WTC11 (cell line): Measurements from ENCODE around the gene GLYAT. TPM values are rescaled to one million over a fixed set of nuclear protein-coding genes. Genes with fewer than 3 reads are reported as not detected.

ENCODE experiments used
- ATAC-seq: fragments of 200-7000 bp; cut with Tn5 transposase; 2 replicates; pipeline ENCODE4 v1.10.0; 2021; ENCODE audit warnings: mild to moderate bottlenecking, moderate library complexity
- CTCF ChIA-PET: fragments of 300-600 bp; sonication (Branson Sonifier 250); formaldehyde crosslinking; loops from one replicate; lab custom pipeline; 2021; ENCODE audit warnings: antibody characterized with exemption; lab: Charles Lee
- POLR2A ChIA-PET: fragments of 350-600 bp; sonication (Branson Sonifier 250); formaldehyde crosslinking; loops from one replicate; lab custom pipeline; 2021; ENCODE audit warnings: antibody characterized with exemption; lab: Charles Lee
- DNase-seq: peaks from one replicate; pipeline ENCODE4 v3.0.0; 2021; ENCODE audit warnings: low spot score
- H3K27ac Mint-ChIP-seq: 2 replicates; pipeline ENCODE4 v1.8.0; 2021; ENCODE audit warnings: mixed read lengths
- H3K27me3 Mint-ChIP-seq: 2 replicates; pipeline ENCODE4 v1.8.0; 2021; ENCODE audit warnings: low read depth, mild to moderate bottlenecking, moderate library complexity, mixed read lengths
- H3K36me3 Mint-ChIP-seq: 2 replicates; pipeline ENCODE4 v1.8.0; 2021; ENCODE audit warnings: mixed read lengths
- H3K4me1 Mint-ChIP-seq: 2 replicates; pipeline ENCODE4 v1.8.0; 2022; ENCODE audit warnings: mixed read lengths
- H3K4me3 Mint-ChIP-seq: 2 replicates; pipeline ENCODE4 v1.8.0; 2021; ENCODE audit warnings: mild to moderate bottlenecking, moderate library complexity, mixed read lengths
- H3K9me3 Mint-ChIP-seq: 2 replicates; pipeline ENCODE4 v1.8.0; 2021; ENCODE audit warnings: mixed read lengths
- CREM ChIP-seq: sonication (generic); formaldehyde crosslinking; IDR thresholded peaks from 2 replicates; pipeline ENCODE4 v1.8.1; 2022; ENCODE audit warnings: mild to moderate bottlenecking, missing genetic modification reagents, moderate library complexity
- CTCF ChIP-seq: fragments of 200-600 bp; IDR thresholded peaks from 2 replicates; pipeline ENCODE4 v1.8.0; 2022; ENCODE audit warnings: antibody characterized with exemption
- EMX1 ChIP-seq: fragments of 250-450 bp; sonication (Bioruptor Pico); IDR thresholded peaks from 2 replicates; pipeline ENCODE4 v1.8.0; 2021; ENCODE audit warnings: mild to moderate bottlenecking
- ETV6 ChIP-seq: sonication (generic); formaldehyde crosslinking; IDR thresholded peaks from 2 replicates; pipeline ENCODE4 v1.8.1; 2022; ENCODE audit warnings: mild to moderate bottlenecking, missing genetic modification reagents
- FOXJ3 ChIP-seq: sonication (generic); formaldehyde crosslinking; IDR thresholded peaks from 2 replicates; pipeline ENCODE4 v1.9.0; 2021; ENCODE audit warnings: missing genetic modification reagents, mild to moderate bottlenecking, borderline replicate concordance
- HMGXB4 ChIP-seq: sonication (generic); formaldehyde crosslinking; IDR thresholded peaks from 2 replicates; pipeline ENCODE4 v1.8.1; 2023; ENCODE audit warnings: mild to moderate bottlenecking, moderate library complexity, missing genetic modification reagents
- MXD4 ChIP-seq: fragments of 250-450 bp; sonication (Bioruptor Pico); IDR thresholded peaks from 2 replicates; pipeline ENCODE4 v1.8.0; 2021; ENCODE audit warnings: mild to moderate bottlenecking, moderate library complexity, borderline replicate concordance
- NFE2L1 ChIP-seq: sonication (generic); formaldehyde crosslinking; IDR thresholded peaks from 2 replicates; pipeline ENCODE4 v1.8.1; 2023; ENCODE audit warnings: missing genetic modification reagents
- NR1H2 ChIP-seq: sonication (generic); formaldehyde crosslinking; IDR thresholded peaks from 2 replicates; pipeline ENCODE4 v1.9.0; 2021; ENCODE audit warnings: mild to moderate bottlenecking, moderate library complexity, missing genetic modification reagents
- NR3C1 ChIP-seq: sonication (generic); formaldehyde crosslinking; conservative IDR thresholded peaks from 2 replicates; pipeline ENCODE4 v1.8.1; 2023; ENCODE audit warnings: low read depth, mild to moderate bottlenecking, missing genetic modification reagents
- PRRX2 ChIP-seq: fragments of 250-450 bp; sonication (Bioruptor Pico); IDR thresholded peaks from 2 replicates; pipeline ENCODE4 v1.8.0; 2021; ENCODE audit warnings: mild to moderate bottlenecking
- USF1 ChIP-seq: sonication (generic); formaldehyde crosslinking; IDR thresholded peaks from 2 replicates; pipeline ENCODE4 v1.8.0; 2022; ENCODE audit warnings: mild to moderate bottlenecking, missing genetic modification reagents
- ZMAT4 ChIP-seq: fragments of 250-450 bp; sonication (Bioruptor Pico); IDR thresholded peaks from 2 replicates; pipeline ENCODE4 v1.9.0; 2021; ENCODE audit warnings: mild to moderate bottlenecking
- ZNF263 ChIP-seq: sonication (generic); formaldehyde crosslinking; IDR thresholded peaks from 2 replicates; pipeline ENCODE4 v1.8.1; 2022; ENCODE audit warnings: low read depth, mild to moderate bottlenecking, moderate library complexity, missing genetic modification reagents
- ZNF396 ChIP-seq: fragments of 250-450 bp; sonication (Bioruptor Pico); IDR thresholded peaks from 2 replicates; pipeline ENCODE4 v1.8.0; 2021; ENCODE audit warnings: mild to moderate bottlenecking, moderate library complexity, borderline replicate concordance
- ZNF512 ChIP-seq: sonication (generic); formaldehyde crosslinking; IDR thresholded peaks from 2 replicates; pipeline ENCODE4 v1.8.1; 2022; ENCODE audit warnings: missing genetic modification reagents, borderline replicate concordance
- total RNA-seq: library from RNA; stranded (reverse); gene quantifications from 3 replicates; pipeline ENCODE4 v1.2.3, GENCODE V29; 2021
- TF ChIP-seq, protein P1 (sequence below): sonication (generic); formaldehyde crosslinking; IDR thresholded peaks from 2 replicates; pipeline ENCODE4 v1.8.0; 2022; ENCODE audit warnings: mild to moderate bottlenecking, missing genetic modification reagents
- TF ChIP-seq, protein P2 (sequence below): sonication (generic); formaldehyde crosslinking; conservative IDR thresholded peaks from 2 replicates; pipeline ENCODE4 v1.8.1; 2023; ENCODE audit warnings: mild to moderate bottlenecking, low read depth, missing genetic modification reagents, moderate library complexity
- TF ChIP-seq, protein P3 (sequence below): sonication (generic); formaldehyde crosslinking; conservative IDR thresholded peaks from 2 replicates; pipeline ENCODE4 v1.8.1; 2022; ENCODE audit warnings: mild to moderate bottlenecking, missing genetic modification reagents

Gene GLYAT
- total RNA-seq, 1 experiment from 2014 or later, result not detected

GRCh38 chr11:58676563-58677135 is 55.1 kb downstream of the GLYAT start:
- Mint-ChIP-seq H3K4me3 (no peak overlapping the region), H3K4me1 (no peaks in the 10 kb centered on the region), H3K36me3 (no peaks in the 10 kb centered on the region), H3K27me3 (no peaks in the 10 kb centered on the region), H3K9me3 (peaks cover 30% of the 10 kb centered on the region), H3K27ac (no peak overlapping the region)
- ChIA-PET CTCF (no interaction called here), POLR2A (no interaction called here)
- no peak for DNase-seq
- TF ChIP-seq HMGXB4 (CRISPR knock-in tag) (no peak), ZMAT4 (CRISPR knock-in tag) (no peak), MXD4 (CRISPR knock-in tag) (no peak), NR1H2 (CRISPR knock-in tag) (no peak)
- no peak for ATAC-seq

GRCh38 chr11:58675334-58676155 is 56.2 kb downstream of the GLYAT start:
- H3K9me3 Mint-ChIP-seq, result peaks cover 19% of the 10 kb centered on the region
- DNase-seq (peak; percentile 82), ATAC-seq (peak; percentile 97)
- H3K4me3 Mint-ChIP-seq, result no peak overlapping the region
- no peaks in the 10 kb centered on the region for H3K4me1 Mint-ChIP-seq
- H3K27ac Mint-ChIP-seq, result no peak overlapping the region
- H3K27me3 Mint-ChIP-seq, result no peaks in the 10 kb centered on the region
- POLR2A ChIA-PET, result no interaction called here
- TF ChIP-seq EMX1 (no peak), CREM (CRISPR knock-in tag) (no peak), USF1 (CRISPR knock-in tag) (no peak), CTCF (peak; percentile 90)
- CTCF ChIA-PET, result interaction anchor here (1.3 kb wide), 1 partner anchor 225 kb away, joined by 3 read pairs; no protein-coding TSS in a partner anchor
- H3K36me3 Mint-ChIP-seq, result no peaks in the 10 kb centered on the region

GRCh38 chr11:58674609-58675008 is 57.1 kb downstream of the GLYAT start:
- no peak overlapping the region for H3K4me3 Mint-ChIP-seq
- H3K4me1 Mint-ChIP-seq, result no peaks in the 10 kb centered on the region
- no peaks in the 10 kb centered on the region for H3K36me3 Mint-ChIP-seq
- H3K27me3 Mint-ChIP-seq, result no peaks in the 10 kb centered on the region
- no peak for ATAC-seq
- ChIA-PET CTCF (interaction anchor here (1.3 kb wide), 1 partner anchor 226 kb away, joined by 3 read pairs; no protein-coding TSS in a partner anchor), POLR2A (no interaction called here)
- DNase-seq, result no peak
- peaks cover 15% of the 10 kb centered on the region for H3K9me3 Mint-ChIP-seq
- H3K27ac Mint-ChIP-seq, result no peak overlapping the region
- TF ChIP-seq FOXJ3 (CRISPR knock-in tag), result no peak
- TF ChIP-seq ZNF512 (CRISPR knock-in tag), result no peak
- TF ChIP-seq NFE2L1, result no peak
- TF ChIP-seq ZNF263 (CRISPR knock-in tag), result no peak
- TF ChIP-seq, protein P1, sequence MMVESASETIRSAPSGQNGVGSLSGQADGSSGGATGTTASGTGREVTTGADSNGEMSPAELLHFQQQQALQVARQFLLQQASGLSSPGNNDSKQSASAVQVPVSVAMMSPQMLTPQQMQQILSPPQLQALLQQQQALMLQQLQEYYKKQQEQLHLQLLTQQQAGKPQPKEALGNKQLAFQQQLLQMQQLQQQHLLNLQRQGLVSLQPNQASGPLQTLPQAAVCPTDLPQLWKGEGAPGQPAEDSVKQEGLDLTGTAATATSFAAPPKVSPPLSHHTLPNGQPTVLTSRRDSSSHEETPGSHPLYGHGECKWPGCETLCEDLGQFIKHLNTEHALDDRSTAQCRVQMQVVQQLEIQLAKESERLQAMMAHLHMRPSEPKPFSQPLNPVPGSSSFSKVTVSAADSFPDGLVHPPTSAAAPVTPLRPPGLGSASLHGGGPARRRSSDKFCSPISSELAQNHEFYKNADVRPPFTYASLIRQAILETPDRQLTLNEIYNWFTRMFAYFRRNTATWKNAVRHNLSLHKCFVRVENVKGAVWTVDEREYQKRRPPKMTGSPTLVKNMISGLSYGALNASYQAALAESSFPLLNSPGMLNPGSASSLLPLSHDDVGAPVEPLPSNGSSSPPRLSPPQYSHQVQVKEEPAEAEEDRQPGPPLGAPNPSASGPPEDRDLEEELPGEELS, result no peak
- TF ChIP-seq ZNF396 (CRISPR knock-in tag), result no peak
- no peak for TF ChIP-seq ETV6 (CRISPR knock-in tag)
- no peak for TF ChIP-seq NR3C1 (CRISPR knock-in tag)
- TF ChIP-seq, protein P2, sequence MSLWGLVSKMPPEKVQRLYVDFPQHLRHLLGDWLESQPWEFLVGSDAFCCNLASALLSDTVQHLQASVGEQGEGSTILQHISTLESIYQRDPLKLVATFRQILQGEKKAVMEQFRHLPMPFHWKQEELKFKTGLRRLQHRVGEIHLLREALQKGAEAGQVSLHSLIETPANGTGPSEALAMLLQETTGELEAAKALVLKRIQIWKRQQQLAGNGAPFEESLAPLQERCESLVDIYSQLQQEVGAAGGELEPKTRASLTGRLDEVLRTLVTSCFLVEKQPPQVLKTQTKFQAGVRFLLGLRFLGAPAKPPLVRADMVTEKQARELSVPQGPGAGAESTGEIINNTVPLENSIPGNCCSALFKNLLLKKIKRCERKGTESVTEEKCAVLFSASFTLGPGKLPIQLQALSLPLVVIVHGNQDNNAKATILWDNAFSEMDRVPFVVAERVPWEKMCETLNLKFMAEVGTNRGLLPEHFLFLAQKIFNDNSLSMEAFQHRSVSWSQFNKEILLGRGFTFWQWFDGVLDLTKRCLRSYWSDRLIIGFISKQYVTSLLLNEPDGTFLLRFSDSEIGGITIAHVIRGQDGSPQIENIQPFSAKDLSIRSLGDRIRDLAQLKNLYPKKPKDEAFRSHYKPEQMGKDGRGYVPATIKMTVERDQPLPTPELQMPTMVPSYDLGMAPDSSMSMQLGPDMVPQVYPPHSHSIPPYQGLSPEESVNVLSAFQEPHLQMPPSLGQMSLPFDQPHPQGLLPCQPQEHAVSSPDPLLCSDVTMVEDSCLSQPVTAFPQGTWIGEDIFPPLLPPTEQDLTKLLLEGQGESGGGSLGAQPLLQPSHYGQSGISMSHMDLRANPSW (CRISPR knock-in tag), result no peak
- no peak for TF ChIP-seq PRRX2
- TF ChIP-seq, protein P3, sequence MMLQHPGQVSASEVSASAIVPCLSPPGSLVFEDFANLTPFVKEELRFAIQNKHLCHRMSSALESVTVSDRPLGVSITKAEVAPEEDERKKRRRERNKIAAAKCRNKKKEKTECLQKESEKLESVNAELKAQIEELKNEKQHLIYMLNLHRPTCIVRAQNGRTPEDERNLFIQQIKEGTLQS, result no peak
